Subcutaneous adipose tissue (tissue), 4 donors: ENCODE measurements around the gene LRRC4C. TPM values are rescaled to one million over a fixed set of nuclear protein-coding genes. Genes with fewer than 3 reads are reported as not detected.

Experiments used
- total RNA-seq, 4 donors: library from RNA; depleted of rRNA; stranded (reverse); fragments of >200 nt; gene quantifications; one replicate each; pipeline ENCODE4 v1.1.0, GENCODE V29; 2016
- TF ChIP-seq, protein P1 (sequence below): fragments of 450-650 bp; IDR thresholded peaks from one replicate; pipeline ENCODE4 v1.5.1; 2016; ENCODE audit warnings: low read depth, mild to moderate bottlenecking, control low read depth, antibody characterized with exemption, moderate library complexity

The LRRC4C gene
- total RNA-seq, 4 donors from 2014 or later = 0.16 to 1.3 (median 1.0) TPM; not detected in 1

DNA sequence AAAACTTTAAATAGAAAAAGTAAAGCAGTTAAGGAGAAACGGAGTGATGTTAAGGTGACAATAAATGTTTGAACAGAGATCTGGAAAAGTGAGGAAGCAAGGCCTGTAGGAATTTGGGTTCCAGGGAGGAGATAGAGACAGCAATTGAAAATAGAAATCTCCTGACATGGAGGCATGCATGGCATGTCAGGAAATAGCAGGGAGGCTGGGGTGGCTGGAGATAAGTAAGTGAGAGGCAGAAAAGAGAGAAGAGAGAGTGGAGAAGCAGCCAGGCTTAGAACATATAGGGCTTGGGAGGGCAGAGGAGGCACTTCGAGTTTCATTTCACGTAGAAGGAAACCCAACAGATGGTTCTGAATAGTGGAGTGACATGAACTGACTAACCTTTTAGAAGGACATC lies 185.5 kb downstream of the LRRC4C start:
- TF ChIP-seq, protein P1, sequence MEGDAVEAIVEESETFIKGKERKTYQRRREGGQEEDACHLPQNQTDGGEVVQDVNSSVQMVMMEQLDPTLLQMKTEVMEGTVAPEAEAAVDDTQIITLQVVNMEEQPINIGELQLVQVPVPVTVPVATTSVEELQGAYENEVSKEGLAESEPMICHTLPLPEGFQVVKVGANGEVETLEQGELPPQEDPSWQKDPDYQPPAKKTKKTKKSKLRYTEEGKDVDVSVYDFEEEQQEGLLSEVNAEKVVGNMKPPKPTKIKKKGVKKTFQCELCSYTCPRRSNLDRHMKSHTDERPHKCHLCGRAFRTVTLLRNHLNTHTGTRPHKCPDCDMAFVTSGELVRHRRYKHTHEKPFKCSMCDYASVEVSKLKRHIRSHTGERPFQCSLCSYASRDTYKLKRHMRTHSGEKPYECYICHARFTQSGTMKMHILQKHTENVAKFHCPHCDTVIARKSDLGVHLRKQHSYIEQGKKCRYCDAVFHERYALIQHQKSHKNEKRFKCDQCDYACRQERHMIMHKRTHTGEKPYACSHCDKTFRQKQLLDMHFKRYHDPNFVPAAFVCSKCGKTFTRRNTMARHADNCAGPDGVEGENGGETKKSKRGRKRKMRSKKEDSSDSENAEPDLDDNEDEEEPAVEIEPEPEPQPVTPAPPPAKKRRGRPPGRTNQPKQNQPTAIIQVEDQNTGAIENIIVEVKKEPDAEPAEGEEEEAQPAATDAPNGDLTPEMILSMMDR = no peak

DNA sequence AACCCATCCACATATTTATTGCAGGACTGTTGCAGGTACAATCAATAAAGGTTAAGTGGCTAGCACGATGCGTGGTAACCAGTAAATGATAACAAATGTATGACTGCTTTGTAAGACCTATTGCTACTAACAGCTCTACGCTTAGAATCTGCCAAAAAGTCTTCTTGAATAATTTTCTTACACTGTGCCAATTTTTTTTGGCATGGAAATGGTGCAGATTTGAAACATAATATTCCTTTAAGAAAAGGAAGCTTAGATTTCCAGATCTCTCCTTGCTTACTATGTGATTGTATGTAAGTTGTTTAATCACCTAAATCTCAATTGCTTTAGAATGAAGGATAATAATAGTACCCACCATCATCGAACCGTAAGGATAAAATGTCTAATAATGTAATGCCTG lies 192.0 kb downstream of the LRRC4C start:
- TF ChIP-seq, protein P1 = no peak

DNA sequence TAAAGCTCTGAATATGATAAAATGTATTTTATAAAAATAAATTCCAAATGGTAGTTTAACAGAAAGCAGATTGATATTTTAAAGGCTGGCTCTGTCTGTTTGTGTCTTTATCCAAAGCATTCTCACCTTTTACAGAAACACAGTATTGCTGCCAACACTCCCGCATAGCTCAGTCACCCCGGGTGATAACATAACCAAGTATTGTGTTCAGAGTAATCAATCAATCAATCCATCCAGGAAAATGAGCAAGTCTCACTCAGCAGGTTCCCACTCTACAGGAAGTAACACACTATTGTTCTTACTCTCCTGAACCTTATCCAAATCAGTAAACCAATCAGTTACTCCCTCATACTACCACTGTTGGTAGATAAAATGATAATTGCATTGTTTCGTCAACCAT lies 203.4 kb downstream of the LRRC4C start:
- TF ChIP-seq, protein P1 = no peak

DNA sequence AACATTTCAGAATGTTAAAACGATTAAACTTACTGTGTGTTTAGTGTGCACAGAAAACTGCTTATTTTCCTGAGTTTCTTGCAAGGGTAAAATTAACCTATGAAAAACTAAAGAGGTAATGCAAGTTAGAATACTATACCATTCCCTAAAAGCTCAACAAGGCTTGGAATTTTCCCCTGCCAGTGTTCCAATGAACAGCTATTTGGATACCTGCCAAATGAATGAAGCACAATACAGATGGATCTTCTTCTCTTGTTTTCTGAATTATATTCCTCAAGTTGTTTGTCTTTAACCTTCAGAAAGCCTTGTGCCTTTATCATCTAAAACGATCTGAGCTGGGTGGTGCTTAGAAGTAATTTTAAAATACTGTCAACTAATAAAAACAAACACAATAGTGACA lies 204.5 kb downstream of the LRRC4C start:
- TF ChIP-seq, protein P1 = no peak

DNA sequence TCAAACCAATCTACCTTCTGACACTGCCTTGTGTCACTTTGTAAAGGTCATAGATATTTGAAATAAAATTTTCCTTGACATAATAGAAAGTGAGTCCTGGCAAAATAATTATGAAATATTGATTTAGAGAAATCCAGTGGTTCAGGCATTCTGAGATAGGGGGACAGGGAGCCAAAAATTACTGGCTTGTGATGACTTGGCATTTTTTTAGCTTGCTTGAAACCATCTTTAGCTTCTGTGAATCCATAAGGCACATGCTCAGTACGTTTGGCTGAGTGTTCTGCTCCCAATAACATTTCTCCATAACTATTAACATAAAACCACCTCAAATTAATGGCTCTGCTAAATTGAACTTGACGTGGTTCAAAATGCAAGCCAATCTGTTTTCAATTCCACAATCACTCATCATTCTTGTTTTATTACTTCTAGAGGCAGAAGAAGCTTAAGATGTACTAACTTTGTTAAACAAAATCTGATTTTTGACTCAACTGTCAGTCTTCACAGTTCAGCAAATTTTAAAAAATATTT lies 209.0 kb downstream of the LRRC4C start:
- TF ChIP-seq, protein P1 = no peak

DNA sequence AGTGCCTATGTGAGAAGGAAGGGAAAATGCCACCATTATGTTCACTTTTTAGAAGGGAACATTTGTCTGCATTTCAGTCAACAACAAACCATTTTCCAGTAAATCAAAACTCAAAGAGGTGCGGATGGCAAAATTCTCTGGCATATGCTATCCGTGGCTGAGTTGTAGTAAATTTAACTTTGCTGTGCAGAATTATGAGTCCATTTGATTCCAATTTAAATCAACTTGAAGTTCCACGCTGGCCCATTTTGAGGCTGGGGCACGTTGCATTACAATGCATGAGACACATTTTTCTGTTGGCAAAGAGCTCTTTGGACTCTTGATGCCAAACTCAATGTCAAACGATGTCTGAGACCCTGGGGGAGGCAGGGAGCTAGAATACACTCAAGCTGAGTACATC lies 211.8 kb downstream of the LRRC4C start:
- TF ChIP-seq, protein P1 = no peak

DNA sequence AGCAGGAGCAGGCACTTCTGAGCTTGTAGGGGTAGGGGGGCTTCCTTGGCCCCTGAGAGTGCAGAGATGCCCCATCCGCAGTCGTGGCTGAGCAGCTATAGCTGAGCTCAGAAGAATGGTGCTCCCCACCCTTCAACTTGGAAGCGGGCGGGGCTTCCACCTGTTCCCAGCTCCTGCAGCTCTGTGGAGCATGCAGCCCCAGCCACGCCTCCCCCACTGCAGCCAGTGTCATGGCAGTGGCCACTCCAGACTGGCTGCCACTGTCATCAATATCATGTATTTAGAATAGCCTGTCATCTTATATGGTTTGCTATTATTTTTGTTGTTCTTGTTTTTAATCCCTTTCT lies 213.1 kb downstream of the LRRC4C start:
- TF ChIP-seq, protein P1 = no peak
